GM19452 (cell line): ENCODE data around the gene RASA3.
"Not testable (repeated sequence)": the region's sequence is repeated elsewhere in the genome, so short reads cannot be mapped to it uniquely, and the experiment has no call there.

ENCODE experiments used
- ATAC-seq: cut with Tn5 transposase; IDR thresholded peaks from one replicate; pipeline ENCODE4 v1.9.1; 2021; ENCODE audit not compliant: unreplicated experiment

Gene RASA3

GRCh38 chr13:114114006-114114640 lies 18.3 kb downstream of the RASA3 start:
- ATAC-seq: no peak

- ATAC-seq: not testable (repeated sequence)
Measured at GRCh38 chr13:114113395-114113794, 19.0 kb downstream of the RASA3 start.

- no peak for ATAC-seq
Measured at GRCh38 chr13:114112826-114113322, 19.5 kb downstream of the RASA3 start.

GRCh38 chr13:114112231-114112825 lies 20.1 kb downstream of the RASA3 start:
- no peak for ATAC-seq

- ATAC-seq: no peak
Measured at GRCh38 chr13:114111577-114111976, 20.8 kb downstream of the RASA3 start.

- not testable (repeated sequence) for ATAC-seq
Measured at GRCh38 chr13:114110830-114111189, 21.6 kb downstream of the RASA3 start.

- no peak for ATAC-seq
Measured at GRCh38 chr13:114110091-114110829, 22.2 kb downstream of the RASA3 start.

- ATAC-seq: no peak
Measured at GRCh38 chr13:114109641-114110041, 22.8 kb downstream of the RASA3 start.

- ATAC-seq: no peak
Measured at GRCh38 chr13:114108894-114109293, 23.5 kb downstream of the RASA3 start.

GRCh38 chr13:114108141-114108761 lies 24.2 kb downstream of the RASA3 start:
- ATAC-seq: no peak

GRCh38 chr13:114107686-114108081 lies 24.7 kb downstream of the RASA3 start:
- no peak for ATAC-seq

GRCh38 chr13:114106991-114107685 lies 25.3 kb downstream of the RASA3 start:
- no peak for ATAC-seq

- no peak for ATAC-seq
Measured at GRCh38 chr13:114106526-114106925, 25.9 kb downstream of the RASA3 start.

GRCh38 chr13:114105521-114106225 lies 26.8 kb downstream of the RASA3 start:
- no peak for ATAC-seq

- ATAC-seq: no peak
Measured at GRCh38 chr13:114104655-114105520, 27.5 kb downstream of the RASA3 start.

GRCh38 chr13:114103801-114104654 lies 28.4 kb downstream of the RASA3 start:
- no peak for ATAC-seq

GRCh38 chr13:114103289-114103621 lies 29.2 kb downstream of the RASA3 start:
- not testable (repeated sequence) for ATAC-seq

- ATAC-seq: no peak
Measured at GRCh38 chr13:114102521-114103288, 29.7 kb downstream of the RASA3 start.
